ENCODE measurements around the gene FADS6. TPM values are rescaled to one million over a fixed set of nuclear protein-coding genes. Genes with fewer than 3 reads are reported as not detected.

FADS6 gene
- total and polyA plus RNA-seq, 2 of the 13 experiments (the other 11 are each of a cell fraction or from before 2014, with no cell fraction given) = 0.11 TPM

- TF ChIP-seq, protein P1, sequence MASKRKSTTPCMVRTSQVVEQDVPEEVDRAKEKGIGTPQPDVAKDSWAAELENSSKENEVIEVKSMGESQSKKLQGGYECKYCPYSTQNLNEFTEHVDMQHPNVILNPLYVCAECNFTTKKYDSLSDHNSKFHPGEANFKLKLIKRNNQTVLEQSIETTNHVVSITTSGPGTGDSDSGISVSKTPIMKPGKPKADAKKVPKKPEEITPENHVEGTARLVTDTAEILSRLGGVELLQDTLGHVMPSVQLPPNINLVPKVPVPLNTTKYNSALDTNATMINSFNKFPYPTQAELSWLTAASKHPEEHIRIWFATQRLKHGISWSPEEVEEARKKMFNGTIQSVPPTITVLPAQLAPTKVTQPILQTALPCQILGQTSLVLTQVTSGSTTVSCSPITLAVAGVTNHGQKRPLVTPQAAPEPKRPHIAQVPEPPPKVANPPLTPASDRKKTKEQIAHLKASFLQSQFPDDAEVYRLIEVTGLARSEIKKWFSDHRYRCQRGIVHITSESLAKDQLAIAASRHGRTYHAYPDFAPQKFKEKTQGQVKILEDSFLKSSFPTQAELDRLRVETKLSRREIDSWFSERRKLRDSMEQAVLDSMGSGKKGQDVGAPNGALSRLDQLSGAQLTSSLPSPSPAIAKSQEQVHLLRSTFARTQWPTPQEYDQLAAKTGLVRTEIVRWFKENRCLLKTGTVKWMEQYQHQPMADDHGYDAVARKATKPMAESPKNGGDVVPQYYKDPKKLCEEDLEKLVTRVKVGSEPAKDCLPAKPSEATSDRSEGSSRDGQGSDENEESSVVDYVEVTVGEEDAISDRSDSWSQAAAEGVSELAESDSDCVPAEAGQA (IDR thresholded peaks at IDR 0.05; ENCODE audit: low read depth) = no peak
- TF ChIP-seq, protein P1 (CRISPR knock-in tag; IDR thresholded peaks at IDR 0.05; ENCODE audit: borderline replicate concordance) = no peak
- TF ChIP-seq, protein P2, sequence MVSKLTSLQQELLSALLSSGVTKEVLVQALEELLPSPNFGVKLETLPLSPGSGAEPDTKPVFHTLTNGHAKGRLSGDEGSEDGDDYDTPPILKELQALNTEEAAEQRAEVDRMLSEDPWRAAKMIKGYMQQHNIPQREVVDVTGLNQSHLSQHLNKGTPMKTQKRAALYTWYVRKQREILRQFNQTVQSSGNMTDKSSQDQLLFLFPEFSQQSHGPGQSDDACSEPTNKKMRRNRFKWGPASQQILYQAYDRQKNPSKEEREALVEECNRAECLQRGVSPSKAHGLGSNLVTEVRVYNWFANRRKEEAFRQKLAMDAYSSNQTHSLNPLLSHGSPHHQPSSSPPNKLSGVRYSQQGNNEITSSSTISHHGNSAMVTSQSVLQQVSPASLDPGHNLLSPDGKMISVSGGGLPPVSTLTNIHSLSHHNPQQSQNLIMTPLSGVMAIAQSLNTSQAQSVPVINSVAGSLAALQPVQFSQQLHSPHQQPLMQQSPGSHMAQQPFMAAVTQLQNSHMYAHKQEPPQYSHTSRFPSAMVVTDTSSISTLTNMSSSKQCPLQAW (CRISPR knock-in tag; IDR thresholded peaks at IDR 0.05) = no peak
- TF ChIP-seq ZSCAN21 (CRISPR knock-in tag; IDR thresholded peaks at IDR 0.05; ENCODE audit: borderline replicate concordance) (no peak), MZF1 (CRISPR knock-in tag; IDR thresholded peaks at IDR 0.05; ENCODE audit: borderline replicate concordance) (no peak; the same call in 1 of the 2 replicates), KDM6A (CRISPR knock-in tag; IDR thresholded peaks at IDR 0.05; ENCODE audit: low read depth) (no peak), NR3C1 (CRISPR knock-in tag; IDR thresholded peaks at IDR 0.05) (no peak), ZNF569 (CRISPR knock-in tag; IDR thresholded peaks at IDR 0.05; ENCODE audit: borderline replicate concordance) (no peak), ZNF780A (CRISPR knock-in tag; IDR thresholded peaks at IDR 0.05) (no peak), MXI1 (IDR thresholded peaks at IDR 0.05; ENCODE audit: borderline replicate concordance, low read depth, low read length) (no peak), SAFB2 (CRISPR knock-in tag; IDR thresholded peaks at IDR 0.05; ENCODE audit: borderline replicate concordance, low read depth) (no peak), ZNF501 (CRISPR knock-in tag; IDR thresholded peaks at IDR 0.05) (peak; percentile 57; the same call in 1 of the 2 replicates), KDM2A (CRISPR knock-in tag; IDR thresholded peaks at IDR 0.05; ENCODE audit: borderline replicate concordance, low read depth) (no peak), ZNF12 (CRISPR knock-in tag; IDR thresholded peaks at IDR 0.05) (no peak), SOX13 (IDR thresholded peaks at IDR 0.05) (no peak), SOX13 (CRISPR knock-in tag; conservative IDR thresholded peaks at IDR 0.05 in 1 of 2, IDR thresholded peaks at IDR 0.05 in 1 of 2) (0 out of 4 replicates have a peak, but pooled peaks of 1 of the 2 experiments have one; percentile 4), EEA1 (CRISPR knock-in tag; IDR thresholded peaks at IDR 0.05; ENCODE audit: borderline replicate concordance) (no peak), ZNF737 (CRISPR knock-in tag; IDR thresholded peaks at IDR 0.05; ENCODE audit: borderline replicate concordance) (0 out of 2 replicates have a peak, but pooled peaks have one; percentile 39), JUND (CRISPR knock-in tag; IDR thresholded peaks at IDR 0.05) (no peak)
- TF ChIP-seq, protein P3, sequence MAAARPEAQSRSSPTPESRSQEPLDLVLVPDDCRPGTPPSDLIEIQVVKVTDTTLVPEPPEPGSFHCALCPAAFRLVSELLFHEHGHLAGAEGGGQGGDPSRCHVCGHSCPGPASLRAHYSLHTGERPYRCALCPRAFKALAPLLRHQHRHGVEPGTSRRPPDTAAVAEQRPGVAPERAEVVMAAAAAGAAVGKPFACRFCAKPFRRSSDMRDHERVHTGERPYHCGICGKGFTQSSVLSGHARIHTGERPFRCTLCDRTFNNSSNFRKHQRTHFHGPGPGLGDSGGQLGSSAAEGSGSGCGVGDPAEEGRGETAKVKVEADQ (CRISPR knock-in tag; IDR thresholded peaks at IDR 0.05; ENCODE audit: borderline replicate concordance) = no peak
- TF ChIP-seq, protein P4, sequence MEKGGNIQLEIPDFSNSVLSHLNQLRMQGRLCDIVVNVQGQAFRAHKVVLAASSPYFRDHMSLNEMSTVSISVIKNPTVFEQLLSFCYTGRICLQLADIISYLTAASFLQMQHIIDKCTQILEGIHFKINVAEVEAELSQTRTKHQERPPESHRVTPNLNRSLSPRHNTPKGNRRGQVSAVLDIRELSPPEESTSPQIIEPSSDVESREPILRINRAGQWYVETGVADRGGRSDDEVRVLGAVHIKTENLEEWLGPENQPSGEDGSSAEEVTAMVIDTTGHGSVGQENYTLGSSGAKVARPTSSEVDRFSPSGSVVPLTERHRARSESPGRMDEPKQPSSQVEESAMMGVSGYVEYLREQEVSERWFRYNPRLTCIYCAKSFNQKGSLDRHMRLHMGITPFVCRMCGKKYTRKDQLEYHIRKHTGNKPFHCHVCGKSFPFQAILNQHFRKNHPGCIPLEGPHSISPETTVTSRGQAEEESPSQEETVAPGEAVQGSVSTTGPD (CRISPR knock-in tag; IDR thresholded peaks at IDR 0.05) = no peak
Observed at GRCh38 chr17:74842146-74842598, 51.3 kb downstream of the FADS6 start (continued).
